HG03280 (cell line): Measurements from ENCODE around the gene ATP6V1G1.
"Not testable (repeated sequence)": the region's sequence is repeated elsewhere in the genome, so short reads cannot be mapped to it uniquely, and the experiment has no call there.

Source experiments
- ATAC-seq: cut with Tn5 transposase; IDR thresholded peaks from one replicate; pipeline ENCODE4 v1.9.1; 2021; ENCODE audit warnings: mild to moderate bottlenecking, moderate library complexity; ENCODE audit not compliant: unreplicated experiment

The ATP6V1G1 gene, protein sequence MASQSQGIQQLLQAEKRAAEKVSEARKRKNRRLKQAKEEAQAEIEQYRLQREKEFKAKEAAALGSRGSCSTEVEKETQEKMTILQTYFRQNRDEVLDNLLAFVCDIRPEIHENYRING

DNA sequence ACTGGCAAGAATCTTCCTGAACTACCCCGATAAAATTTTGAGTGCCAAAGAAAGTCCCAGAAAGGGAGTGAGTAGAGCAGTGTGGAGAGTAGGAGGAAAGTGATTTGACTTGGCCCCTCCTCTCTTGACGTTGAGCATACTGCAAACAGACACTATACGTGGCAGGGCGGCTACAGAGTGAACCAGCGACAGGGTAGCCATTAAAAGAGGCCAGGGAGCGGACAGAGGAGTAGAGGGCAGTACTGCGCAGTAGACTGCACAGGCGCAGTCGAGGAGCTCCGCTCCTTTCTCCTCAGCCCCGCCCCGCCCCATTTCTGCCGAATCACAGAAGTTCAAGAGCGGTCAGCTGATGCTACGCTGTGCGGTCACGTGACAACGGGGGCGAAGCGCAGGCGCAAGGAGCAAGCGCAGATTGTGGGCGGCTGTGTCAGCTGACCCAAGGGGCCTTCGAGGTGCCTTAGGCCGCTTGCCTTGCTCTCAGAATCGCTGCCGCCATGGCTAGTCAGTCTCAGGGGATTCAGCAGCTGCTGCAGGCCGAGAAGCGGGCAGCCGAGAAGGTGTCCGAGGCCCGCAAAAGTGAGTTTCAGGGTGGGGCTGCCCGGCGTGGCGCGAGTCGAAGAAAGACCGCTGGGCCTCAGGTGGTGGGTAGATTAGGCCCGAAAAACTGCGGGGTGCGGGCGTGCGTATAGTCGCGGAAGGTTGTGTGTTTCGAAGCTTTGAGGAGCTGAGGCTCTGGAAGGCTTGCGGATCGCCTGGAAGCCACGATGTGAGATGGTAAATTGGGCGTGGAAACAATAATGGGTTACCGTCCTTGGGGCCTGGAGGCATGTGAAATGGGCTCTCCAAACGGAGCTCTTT lies at the start of gene ATP6V1G1:
ATP6V1G1 (plus strand) TSS at position 425 of the 858 bp plus-strand sequence; CDS start at position 495, 70 bp downstream.
- ATAC-seq = peak; percentile 96

DNA sequence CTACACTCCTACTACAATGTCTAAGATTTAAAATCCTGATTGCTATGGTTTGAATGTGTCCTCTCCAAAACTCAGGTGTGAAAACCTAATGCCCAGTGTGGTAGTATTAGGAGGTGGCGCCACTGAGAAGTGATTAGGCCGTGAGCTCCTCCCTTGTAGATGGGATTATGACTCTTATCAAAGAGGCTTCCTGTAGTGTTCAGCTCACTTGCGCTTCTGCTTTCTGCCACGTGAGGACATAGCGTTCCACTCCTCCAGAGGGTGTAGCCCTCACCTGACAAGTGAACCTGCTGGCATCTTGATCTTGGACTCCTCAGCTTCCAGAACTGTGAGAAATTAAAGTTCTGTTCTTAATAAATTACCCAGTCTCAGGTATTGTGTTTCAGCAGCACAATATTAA lies 49.3 kb upstream of the ATP6V1G1 start:
- ATAC-seq = no peak

DNA sequence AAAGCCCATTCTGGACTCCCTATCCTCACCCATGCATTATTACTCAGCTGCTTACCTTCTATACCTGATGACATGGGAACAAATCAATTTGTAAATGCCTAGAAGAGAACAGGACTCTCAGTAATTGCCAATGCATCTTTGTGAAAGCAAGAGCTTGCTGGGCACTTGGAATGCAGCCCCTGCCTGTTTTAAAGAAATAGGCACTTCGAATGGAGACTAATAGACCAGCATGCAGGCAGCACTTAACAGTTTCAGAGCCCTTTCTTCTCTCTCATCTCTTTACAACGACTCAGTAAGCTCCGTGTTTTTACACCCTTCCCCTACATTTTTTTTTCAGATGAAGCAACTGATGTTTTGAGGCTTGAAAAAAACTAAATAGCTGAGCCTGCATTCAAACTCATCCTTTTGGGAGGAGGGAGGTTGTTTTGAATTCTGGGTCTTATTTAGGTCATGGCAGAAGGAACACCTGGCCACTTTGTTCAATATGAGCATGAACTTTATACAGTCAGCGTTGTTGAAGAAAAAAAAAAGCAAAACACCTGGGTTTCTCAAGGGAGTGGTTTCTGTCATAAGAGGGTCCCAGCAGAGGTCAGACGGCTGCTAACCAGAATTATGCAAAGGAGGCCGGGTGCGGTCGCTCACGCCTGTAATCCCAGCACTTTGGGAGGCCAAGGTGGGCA lies 47.7 kb upstream of the ATP6V1G1 start:
- no peak for ATAC-seq

DNA sequence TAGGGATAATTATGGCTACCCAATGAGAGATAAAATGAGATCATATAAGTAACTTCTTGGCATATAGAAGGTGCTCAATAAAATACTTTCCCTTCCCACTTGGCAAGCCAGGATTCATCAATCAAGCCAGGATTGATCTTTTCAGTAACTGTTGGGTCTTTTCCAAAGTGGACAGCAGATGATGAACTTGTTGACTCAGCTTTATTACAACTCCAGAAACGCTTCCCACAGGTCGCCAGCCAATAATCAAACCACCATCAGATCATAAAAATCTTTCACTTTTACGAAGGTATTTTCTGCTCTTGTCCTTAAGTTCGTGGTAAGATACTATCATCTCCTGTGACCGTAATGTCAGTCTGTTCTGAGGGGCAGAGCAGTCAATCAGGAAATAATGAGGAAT lies 42.5 kb upstream of the ATP6V1G1 start:
- ATAC-seq = no peak

DNA sequence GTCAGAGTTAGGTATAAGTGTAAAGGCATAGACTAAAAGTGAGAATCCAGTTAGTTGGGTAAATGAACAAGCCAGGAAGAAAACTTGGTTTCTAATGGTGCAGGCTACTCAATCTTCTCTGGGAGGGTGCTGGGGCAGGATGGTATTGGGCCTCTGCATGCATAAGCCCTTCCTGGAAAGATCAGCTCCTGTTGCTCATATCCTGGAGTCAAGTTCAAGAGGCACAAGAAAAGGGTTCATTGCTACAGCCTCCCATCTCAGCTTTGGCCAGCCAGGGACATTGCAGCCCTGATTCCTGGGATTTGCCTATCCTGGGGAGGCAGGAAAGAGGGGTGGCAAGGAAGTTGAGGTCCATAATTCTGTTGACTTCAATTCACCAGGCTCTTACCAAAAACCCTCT lies 40.7 kb upstream of the ATP6V1G1 start:
- ATAC-seq = no peak

DNA sequence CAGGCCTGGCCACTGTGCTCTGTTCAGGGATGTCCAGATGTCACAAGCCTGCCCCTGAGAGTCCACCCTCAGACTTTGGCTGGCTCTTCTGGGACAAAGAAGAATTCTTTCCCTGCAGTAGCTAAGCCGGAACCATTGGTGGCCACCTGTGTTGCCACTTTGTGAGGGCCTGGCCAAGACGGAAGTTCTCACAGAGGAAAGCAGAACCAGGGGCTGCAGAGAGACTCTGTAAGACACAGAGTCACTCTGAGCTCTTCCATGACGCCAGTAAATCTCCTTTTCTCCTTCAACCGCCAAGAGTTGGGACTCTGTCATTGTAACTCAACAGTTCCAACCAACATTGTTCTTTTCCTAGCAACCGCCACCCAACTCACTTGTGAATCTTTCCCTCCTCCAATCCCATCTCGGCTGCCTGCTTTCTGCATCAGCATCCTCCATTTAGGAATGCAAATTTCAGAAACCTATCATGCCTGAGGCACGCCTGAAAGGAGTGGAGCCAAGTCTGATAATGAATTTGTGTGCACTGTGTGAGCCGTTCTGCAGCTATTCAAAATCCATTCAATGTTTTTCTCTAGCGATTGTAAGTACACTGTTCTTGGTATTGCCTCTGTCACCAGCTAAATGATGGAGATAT lies 37.8 kb upstream of the ATP6V1G1 start:
- ATAC-seq = no peak

DNA sequence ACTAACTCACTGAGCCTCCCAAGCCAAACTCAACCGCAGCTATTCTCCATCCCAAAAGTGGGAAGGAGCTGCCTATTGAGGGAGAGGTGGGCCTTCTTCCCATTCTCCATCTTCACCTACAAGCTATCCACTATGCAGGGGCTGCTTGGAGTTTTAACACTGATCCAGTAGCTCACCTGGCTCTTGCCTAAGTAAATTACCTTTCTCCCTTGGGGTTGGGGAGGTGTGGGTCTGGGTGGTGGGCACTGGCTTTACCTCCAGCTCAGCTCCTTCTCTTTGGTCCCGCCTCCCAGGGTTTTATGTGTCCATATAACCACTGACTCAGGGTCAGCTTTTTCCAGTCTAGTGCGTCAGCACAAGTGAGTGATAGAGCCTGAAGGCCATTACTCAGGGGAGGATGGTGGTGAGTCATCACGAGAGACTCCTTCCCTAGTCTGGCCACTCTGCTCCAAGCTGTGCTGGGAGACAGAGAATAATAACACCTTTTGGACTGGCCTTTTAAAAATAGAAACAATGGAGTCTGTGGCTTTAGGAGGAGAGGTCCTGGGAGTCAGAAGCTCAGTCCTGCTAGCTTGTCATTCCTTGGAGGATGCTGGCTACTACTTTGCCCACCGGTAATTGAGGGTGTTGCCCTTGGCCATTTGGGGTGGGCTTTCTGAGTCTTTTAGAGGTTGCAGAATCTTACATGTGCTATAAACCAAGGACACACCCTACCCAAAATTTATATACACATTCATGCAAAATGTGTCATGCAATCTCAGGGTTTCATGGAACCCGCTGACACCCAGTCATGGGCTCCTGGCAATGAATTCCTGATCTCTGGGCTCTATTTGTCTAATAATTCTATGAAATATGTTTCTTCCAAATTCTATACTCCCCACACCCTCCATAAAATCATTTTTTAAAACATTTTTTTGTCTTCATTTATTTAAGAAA lies 35.6 kb upstream of the ATP6V1G1 start:
- ATAC-seq = no peak

DNA sequence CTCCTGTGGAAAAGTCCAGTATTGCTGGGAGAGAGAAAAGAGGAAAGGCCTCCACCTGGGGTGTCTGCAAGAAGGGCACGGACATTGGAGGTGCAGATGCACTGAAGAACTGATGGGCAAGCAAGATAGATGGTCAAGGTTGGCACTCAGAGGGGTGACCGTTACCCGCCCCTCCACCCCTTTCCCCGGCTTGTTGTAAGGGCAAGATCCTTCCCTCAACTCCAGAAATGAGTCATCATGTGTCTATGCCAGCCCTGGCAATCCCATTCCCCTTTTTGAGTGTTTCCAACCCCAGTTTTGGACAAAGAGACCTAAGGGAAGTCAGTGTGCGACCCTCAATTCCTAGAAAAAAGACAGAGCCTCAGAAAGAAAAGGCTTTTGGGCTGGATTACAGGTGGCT lies 34.9 kb upstream of the ATP6V1G1 start:
- ATAC-seq = no peak

DNA sequence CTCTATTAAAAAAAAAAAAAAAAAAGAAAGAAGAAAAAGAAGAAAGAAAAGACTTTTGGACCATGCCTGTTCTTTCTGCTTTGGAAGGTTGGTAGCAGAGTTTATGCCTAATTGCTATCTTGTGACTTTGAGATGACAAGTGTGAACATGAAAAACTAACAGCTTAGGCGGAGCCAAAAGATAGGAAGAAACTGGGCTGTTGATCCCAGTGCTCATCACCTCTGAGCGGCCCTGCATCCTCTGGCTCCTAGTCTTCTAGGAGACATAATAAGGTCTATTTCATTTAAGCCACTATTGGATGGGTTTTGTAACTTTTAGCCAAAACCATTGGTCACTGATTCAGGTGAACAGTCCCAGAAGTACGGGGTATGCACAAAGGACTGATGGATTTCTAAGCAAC lies 34.4 kb upstream of the ATP6V1G1 start:
- ATAC-seq = no peak

DNA sequence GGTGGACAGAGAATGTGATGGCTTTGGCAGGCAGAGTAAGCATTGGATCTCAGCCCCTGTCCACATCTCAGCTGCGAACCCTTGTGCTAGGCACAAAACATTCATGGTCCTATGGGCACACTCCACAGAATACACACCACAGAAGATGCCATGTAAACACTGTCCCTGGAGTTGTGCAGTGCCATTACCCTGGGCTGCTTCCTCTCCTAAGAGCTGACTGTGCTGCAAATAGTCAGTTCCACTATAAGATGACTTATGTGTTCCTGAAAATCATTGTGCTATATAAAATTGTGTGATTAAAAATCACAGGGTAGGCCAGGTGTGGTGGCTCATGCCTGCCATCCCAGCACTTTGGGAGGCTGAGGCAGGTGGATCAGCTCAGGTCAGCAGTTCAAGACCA lies 31.9 kb upstream of the ATP6V1G1 start:
- ATAC-seq = no peak

DNA sequence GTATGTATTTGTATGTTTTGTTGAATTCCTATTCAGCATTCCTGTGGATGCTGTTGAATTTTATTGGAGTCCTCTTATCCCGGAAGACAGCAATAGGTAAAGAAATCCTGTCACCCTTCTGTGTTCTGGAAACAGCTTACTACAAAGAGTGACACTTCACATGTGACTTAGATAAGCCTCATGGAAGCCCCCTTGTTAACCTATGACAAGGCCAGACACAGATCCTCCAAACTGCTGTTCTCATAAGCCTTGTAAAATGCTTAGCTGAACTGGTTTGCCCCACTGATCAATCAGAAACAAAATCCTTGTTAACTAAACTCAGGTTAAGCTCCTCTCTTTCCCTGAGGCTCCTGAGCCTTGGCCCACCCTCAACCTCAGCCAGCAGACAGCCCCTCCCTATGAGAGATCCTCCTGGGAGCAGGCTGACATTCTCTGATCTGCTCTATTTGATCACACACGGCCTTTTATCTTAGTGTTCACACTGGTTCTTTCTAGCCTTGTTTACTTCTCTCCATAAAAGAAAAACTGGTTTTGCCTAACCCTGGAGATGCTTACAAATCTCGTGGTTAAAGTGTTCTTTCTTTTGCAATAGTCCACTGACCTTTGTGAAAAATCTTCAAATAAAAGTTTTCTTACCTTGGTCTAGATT lies 29.4 kb upstream of the ATP6V1G1 start:
- ATAC-seq = no peak

DNA sequence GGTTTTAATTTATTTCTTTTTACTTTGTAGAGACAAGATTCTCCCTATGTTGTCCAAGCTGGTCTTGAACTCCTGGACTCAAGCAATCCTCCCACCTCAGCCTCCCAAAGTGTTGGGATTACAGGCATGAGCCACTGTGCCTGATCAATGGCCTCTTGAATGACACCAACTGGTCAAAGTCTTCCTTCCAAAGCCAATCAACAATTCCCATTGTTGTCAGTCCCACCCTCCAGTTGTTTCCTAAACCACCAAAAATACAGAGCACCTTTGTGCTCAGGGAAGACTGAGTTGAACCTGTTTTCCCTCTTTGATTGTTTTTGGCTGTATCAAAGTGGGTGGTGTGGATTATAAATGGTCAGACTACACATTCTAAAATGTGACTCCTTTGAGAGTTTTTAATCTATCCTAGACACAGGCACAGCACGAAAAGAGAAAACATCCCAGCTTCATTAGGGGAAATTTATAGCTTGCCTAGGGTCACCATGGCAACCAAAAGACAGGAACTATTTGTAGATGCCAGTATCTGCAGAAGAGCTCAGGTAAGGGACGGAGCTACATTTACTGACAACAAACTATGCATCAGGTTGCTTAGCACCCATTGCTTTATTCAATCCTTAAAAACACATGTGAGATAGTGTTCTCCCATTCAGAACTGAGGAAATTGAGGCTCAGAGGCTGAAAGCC lies 27.6 kb upstream of the ATP6V1G1 start:
- no peak for ATAC-seq

DNA sequence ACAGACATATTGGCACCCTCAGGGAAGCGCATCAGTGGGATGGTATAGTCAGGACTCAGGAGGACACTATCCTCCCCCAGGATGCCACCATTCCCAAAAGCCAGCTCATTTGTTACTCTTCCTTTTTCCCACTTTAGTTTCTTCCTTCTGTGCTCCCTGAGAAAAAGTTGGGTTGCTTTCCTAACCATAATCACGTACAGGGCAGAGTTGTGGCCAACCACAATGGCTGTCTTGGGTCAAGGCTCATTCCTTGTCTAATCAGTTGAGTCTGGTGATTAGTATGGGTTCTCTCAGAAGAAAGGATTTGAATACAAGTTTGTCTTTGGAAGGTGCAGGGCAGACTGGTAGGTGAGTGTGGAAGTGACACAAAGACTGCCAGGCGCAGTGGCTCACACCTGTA lies 26.6 kb upstream of the ATP6V1G1 start:
- no peak for ATAC-seq

DNA sequence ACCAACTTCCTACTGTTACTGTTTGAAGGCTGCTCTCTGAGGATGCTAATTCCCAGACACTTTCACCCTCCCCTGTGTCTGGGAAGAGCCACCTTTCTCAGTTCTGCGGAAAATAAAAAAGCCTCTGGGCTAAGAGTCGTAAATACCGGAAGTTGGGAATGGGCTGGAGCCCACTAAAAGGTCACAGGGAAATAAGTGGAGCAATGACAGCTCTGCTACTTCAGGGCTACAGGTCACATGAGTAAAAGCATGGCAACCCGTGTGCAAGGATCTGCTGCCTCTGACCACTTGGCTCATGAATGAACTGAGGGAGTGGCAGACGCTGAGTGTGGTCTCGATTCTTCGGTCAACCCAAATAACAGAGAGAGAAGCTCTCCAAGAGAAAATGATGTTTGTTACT lies 25.8 kb upstream of the ATP6V1G1 start:
- ATAC-seq = no peak

DNA sequence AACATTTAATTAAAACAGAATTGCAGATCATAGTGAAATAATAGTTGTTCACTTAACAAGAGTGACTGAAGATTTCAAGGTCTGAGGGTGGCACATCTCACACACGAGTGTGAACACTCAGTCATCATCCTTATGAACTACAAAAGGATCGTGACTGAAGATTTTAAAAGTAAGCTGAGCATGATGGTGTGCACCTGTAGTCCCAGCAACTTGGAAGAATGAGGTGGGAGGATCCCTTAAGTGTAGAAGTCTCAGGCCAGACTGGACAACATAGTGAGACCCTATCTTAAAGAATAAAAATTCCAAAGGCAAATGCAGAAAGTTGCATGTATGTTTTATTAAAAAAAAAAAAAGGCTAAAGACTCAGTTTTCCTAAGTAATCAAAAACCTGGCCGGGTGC lies 22.4 kb upstream of the ATP6V1G1 start:
- ATAC-seq = no peak

DNA sequence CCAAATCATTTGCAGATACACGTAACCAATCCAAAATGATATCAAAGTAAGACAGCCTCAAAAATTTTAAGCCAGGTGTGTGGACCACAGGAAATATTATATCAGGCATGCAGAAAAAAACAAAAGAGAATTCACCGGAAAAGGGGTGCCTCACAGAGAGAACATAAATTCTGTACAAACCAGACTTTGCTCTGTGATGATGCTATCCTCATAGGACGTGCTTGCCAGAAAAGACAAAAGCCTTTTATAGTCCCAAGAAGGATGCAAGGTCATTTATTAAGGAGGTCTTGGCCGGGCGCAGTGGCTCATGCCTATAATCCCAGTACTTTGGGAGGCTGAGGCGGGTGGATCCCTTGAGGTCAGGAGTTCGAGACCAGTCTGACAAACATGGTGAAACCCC lies 16.8 kb upstream of the ATP6V1G1 start:
- no peak for ATAC-seq

DNA sequence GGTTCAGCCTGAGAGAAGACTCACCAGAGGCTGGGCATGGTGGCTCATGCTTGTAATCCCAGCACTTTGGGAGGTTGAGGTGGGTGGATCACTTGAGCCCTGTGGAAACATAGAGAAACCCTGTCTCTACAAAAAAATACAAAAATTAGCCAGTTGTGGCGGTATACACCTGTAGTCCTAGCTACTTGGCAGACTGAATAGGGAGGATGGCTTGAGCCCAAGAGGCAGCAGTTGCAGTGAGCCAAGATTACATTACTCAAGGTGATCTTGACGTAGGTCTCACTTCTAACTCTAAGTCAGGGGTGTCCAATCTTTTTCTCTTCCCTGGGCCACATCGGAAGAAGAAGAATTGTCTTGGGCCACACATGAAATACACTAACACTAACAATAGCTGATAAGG lies 16.2 kb upstream of the ATP6V1G1 start:
- no peak for ATAC-seq

DNA sequence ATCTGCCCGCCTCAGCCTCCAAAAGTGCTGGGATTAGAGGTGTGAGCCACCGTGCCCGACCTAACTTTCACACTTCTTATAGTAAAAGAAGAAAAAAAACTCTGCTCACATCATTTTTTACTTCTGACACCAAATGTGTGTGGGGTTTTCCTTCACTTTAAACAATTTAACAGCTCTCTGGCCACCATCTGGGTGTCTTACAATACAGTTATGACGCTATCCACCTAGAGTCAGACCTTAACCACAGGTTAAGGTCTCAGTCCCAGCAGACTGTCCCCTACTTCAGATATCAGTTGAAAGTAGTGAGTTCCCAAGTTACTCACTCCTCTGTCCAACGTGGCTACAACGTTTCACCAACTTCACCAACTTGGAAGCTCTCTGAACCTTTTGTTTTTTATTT lies 15.4 kb upstream of the ATP6V1G1 start:
- no peak for ATAC-seq

DNA sequence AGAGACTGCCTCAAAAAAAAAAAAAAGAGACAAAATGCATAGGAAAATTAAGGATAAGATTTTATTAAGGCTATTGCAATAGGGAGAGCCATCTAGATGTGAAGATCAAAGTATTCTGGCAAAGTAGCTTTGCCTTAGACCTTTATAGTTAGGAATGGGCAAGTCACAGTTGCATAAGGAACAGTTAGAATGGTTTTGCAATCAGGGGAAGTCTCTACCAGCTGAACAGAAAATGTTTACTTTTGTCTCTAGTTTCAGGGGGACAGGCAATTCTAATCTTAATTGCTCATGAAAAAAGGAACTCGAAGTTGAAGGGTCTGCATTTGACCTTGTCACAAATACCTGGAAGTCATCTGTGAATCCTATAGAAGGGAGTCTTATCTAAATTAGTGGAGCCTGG lies 13.1 kb upstream of the ATP6V1G1 start:
- no peak for ATAC-seq

DNA sequence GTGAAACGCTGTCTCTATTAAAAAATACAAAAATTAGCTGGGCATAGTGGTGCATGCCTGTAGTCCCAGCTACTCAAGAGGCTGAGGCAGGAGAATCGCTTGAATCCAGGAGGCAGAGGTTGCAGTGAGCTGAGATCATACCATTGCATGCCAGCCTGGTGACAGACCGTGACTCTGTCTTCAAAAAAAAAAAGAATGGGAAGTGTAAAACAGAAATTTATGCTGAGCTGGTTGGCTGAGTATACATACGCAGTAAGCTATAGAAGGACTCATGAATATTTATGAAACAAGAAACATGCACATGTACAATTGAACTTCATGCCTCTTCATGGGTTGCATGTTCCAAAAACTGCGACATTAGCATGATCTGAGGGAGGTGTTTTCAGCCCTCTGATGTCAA lies 10.8 kb upstream of the ATP6V1G1 start:
- ATAC-seq = not testable (repeated sequence)
